HG03196 (cell line): ENCODE results near the gene SNX8.

ENCODE experiments used
- ATAC-seq: cut with Tn5 transposase; IDR thresholded peaks from one replicate; pipeline ENCODE4 v1.9.1; 2021; ENCODE audit not compliant: unreplicated experiment

Gene SNX8

GRCh38 chr7:2208712-2209111, 105.5 kb downstream of the SNX8 start:
- no peak for ATAC-seq

- ATAC-seq: no peak
These were observed 109.0 kb downstream of the SNX8 start for GRCh38 chr7:2205036-2205780.

GRCh38 chr7:2204446-2204845, 109.8 kb downstream of the SNX8 start:
- no peak for ATAC-seq

- no peak for ATAC-seq
These were observed 110.4 kb downstream of the SNX8 start for GRCh38 chr7:2203766-2204300.

GRCh38 chr7:2202901-2203765, 111.1 kb downstream of the SNX8 start:
- ATAC-seq: no peak

- ATAC-seq: no peak
These were observed 111.9 kb downstream of the SNX8 start for GRCh38 chr7:2202361-2202761.
